HepG2 (cell line): ENCODE data around the gene NTN4. TPM values are rescaled to one million over a fixed set of nuclear protein-coding genes. Genes with fewer than 3 reads are reported as not detected.
A peak's percentile ranks its signal among the peaks of the same experiment; 100 is the strongest.

ENCODE experiments used
- HDAC1 ChIP-seq: sonication (generic); formaldehyde crosslinking; IDR thresholded peaks from 2 replicates; pipeline ENCODE4 v1.5.1; 2020; ENCODE audit warnings: mild to moderate bottlenecking, missing genetic modification reagents
- MED13 ChIP-seq: sonication (generic); formaldehyde crosslinking; IDR thresholded peaks from 2 replicates; pipeline ENCODE4 v1.5.0; 2020; ENCODE audit warnings: missing genetic modification reagents
- MEF2D ChIP-seq: sonication (generic); formaldehyde crosslinking; IDR thresholded peaks from 2 replicates; pipeline ENCODE4 v1.5.1; 2020; ENCODE audit warnings: mild to moderate bottlenecking, missing genetic modification reagents
- MIXL1 ChIP-seq: IDR thresholded peaks from 2 replicates; pipeline ENCODE4 v1.6.1; 2016
- MTA1 ChIP-seq: sonication (generic); formaldehyde crosslinking; IDR thresholded peaks from 2 replicates; pipeline ENCODE4 v1.4.0; 2020; ENCODE audit warnings: missing genetic modification reagents, mild to moderate bottlenecking, borderline replicate concordance
- MYC ChIP-seq: sonication (generic); formaldehyde crosslinking; IDR thresholded peaks from 2 replicates; pipeline ENCODE4 v1.9.0; 2021; ENCODE audit warnings: missing genetic modification reagents, borderline replicate concordance
- PHF21A ChIP-seq: sonication (generic); formaldehyde crosslinking; IDR thresholded peaks from 2 replicates; pipeline ENCODE4 v1.5.0; 2020; ENCODE audit warnings: mild to moderate bottlenecking, missing genetic modification reagents
- PITX1 ChIP-seq: sonication (generic); formaldehyde crosslinking; IDR thresholded peaks from 2 replicates; pipeline ENCODE4 v1.5.1; 2020; ENCODE audit warnings: mild to moderate bottlenecking, missing genetic modification reagents
- RXRB ChIP-seq: IDR thresholded peaks from 2 replicates; pipeline ENCODE4 v1.6.1; 2016; ENCODE audit warnings: borderline replicate concordance, missing genetic modification reagents, missing compliant biosample characterization
- SIN3A ChIP-seq: IDR thresholded peaks from 2 replicates; pipeline ENCODE4 v1.6.1; 2011; ENCODE audit warnings: low read depth, mild to moderate bottlenecking, control low read depth, low read length, borderline replicate concordance
- TEAD3 ChIP-seq: optimal IDR thresholded peaks from 2 replicates; pipeline ENCODE3; 2016; ENCODE audit warnings: borderline replicate concordance
- polyA plus RNA-seq, 8 experiments: library from polyadenylated mRNA; depleted of rRNA in 3 of 8; stranded (reverse) in 7 of 8; unstranded in 1 of 8; fragments of >200 nt; fragmentation: Illumina TruSeq in 4 of 8; extraction: Trizol in 4 of 8; gene quantifications; 2 replicates each; pipeline versions ENCODE4 v1.2.1 to v1.2.3, GENCODE V29; 2011 to 2016; ENCODE audit warnings: low read depth in 4 of 8, missing spikeins in 1 of 8, mixed read lengths in 1 of 8; ENCODE audit not compliant: insufficient read depth in 1 of 8
- total RNA-seq, 5 experiments: library from RNA; depleted of rRNA; stranded (reverse); fragments of >200 nt; fragmentation: Illumina TruSeq; extraction: Trizol; gene quantifications; 2 replicates each; pipeline ENCODE4 v1.2.3, GENCODE V29; 2016; ENCODE audit warnings: low read depth in 1 of 5
- TF ChIP-seq, protein P1 (sequence below): sonication (generic); formaldehyde crosslinking; IDR thresholded peaks from 2 replicates; pipeline ENCODE4 v1.5.0; 2020; ENCODE audit warnings: mild to moderate bottlenecking, missing genetic modification reagents
- TF ChIP-seq, protein P2 (sequence below): sonication (generic); formaldehyde crosslinking; IDR thresholded peaks from 2 replicates; pipeline ENCODE4 v1.9.0; 2021; ENCODE audit warnings: mild to moderate bottlenecking, missing genetic modification reagents
- TF ChIP-seq, protein P3 (sequence below): sonication (generic); formaldehyde crosslinking; IDR thresholded peaks from 2 replicates; pipeline ENCODE4 v1.4.0; 2020; ENCODE audit warnings: missing genetic modification reagents, low read depth, mild to moderate bottlenecking, borderline replicate concordance
- TF ChIP-seq, protein P4 (sequence below): sonication (generic); formaldehyde crosslinking; IDR thresholded peaks from 2 replicates; pipeline ENCODE4 v1.8.0; 2022; ENCODE audit warnings: mild to moderate bottlenecking, missing genetic modification reagents

Gene NTN4
- total and polyA plus RNA-seq, 2 of the 13 experiments (the other 11 are each of a cell fraction or from before 2014, with no cell fraction given): 7.8 to 11.5 TPM

- TF ChIP-seq, protein P1, sequence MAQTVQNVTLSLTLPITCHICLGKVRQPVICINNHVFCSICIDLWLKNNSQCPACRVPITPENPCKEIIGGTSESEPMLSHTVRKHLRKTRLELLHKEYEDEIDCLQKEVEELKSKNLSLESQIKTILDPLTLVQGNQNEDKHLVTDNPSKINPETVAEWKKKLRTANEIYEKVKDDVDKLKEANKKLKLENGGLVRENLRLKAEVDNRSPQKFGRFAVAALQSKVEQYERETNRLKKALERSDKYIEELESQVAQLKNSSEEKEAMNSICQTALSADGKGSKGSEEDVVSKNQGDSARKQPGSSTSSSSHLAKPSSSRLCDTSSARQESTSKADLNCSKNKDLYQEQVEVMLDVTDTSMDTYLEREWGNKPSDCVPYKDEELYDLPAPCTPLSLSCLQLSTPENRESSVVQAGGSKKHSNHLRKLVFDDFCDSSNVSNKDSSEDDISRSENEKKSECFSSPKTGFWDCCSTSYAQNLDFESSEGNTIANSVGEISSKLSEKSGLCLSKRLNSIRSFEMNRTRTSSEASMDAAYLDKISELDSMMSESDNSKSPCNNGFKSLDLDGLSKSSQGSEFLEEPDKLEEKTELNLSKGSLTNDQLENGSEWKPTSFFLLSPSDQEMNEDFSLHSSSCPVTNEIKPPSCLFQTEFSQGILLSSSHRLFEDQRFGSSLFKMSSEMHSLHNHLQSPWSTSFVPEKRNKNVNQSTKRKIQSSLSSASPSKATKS (CRISPR knock-in tag): no peak
- TF ChIP-seq MTA1 (CRISPR knock-in tag): no peak
- TF ChIP-seq, protein P2, sequence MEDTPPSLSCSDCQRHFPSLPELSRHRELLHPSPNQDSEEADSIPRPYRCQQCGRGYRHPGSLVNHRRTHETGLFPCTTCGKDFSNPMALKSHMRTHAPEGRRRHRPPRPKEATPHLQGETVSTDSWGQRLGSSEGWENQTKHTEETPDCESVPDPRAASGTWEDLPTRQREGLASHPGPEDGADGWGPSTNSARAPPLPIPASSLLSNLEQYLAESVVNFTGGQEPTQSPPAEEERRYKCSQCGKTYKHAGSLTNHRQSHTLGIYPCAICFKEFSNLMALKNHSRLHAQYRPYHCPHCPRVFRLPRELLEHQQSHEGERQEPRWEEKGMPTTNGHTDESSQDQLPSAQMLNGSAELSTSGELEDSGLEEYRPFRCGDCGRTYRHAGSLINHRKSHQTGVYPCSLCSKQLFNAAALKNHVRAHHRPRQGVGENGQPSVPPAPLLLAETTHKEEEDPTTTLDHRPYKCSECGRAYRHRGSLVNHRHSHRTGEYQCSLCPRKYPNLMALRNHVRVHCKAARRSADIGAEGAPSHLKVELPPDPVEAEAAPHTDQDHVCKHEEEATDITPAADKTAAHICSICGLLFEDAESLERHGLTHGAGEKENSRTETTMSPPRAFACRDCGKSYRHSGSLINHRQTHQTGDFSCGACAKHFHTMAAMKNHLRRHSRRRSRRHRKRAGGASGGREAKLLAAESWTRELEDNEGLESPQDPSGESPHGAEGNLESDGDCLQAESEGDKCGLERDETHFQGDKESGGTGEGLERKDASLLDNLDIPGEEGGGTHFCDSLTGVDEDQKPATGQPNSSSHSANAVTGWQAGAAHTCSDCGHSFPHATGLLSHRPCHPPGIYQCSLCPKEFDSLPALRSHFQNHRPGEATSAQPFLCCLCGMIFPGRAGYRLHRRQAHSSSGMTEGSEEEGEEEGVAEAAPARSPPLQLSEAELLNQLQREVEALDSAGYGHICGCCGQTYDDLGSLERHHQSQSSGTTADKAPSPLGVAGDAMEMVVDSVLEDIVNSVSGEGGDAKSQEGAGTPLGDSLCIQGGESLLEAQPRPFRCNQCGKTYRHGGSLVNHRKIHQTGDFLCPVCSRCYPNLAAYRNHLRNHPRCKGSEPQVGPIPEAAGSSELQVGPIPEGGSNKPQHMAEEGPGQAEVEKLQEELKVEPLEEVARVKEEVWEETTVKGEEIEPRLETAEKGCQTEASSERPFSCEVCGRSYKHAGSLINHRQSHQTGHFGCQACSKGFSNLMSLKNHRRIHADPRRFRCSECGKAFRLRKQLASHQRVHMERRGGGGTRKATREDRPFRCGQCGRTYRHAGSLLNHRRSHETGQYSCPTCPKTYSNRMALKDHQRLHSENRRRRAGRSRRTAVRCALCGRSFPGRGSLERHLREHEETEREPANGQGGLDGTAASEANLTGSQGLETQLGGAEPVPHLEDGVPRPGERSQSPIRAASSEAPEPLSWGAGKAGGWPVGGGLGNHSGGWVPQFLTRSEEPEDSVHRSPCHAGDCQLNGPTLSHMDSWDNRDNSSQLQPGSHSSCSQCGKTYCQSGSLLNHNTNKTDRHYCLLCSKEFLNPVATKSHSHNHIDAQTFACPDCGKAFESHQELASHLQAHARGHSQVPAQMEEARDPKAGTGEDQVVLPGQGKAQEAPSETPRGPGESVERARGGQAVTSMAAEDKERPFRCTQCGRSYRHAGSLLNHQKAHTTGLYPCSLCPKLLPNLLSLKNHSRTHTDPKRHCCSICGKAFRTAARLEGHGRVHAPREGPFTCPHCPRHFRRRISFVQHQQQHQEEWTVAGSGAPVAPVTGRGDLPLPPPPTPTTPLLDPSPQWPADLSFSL (CRISPR knock-in tag): no peak
- peak; percentile 62; the same call in 1 of the 2 replicates for TF ChIP-seq RXRB (CRISPR knock-in tag)
- no peak for TF ChIP-seq MED13 (CRISPR knock-in tag)
- peak; percentile 39; the same call in 1 of the 2 replicates for TF ChIP-seq PITX1 (CRISPR knock-in tag)
- peak; percentile 83 for TF ChIP-seq TEAD3 (CRISPR knock-in tag)
- TF ChIP-seq, protein P3, sequence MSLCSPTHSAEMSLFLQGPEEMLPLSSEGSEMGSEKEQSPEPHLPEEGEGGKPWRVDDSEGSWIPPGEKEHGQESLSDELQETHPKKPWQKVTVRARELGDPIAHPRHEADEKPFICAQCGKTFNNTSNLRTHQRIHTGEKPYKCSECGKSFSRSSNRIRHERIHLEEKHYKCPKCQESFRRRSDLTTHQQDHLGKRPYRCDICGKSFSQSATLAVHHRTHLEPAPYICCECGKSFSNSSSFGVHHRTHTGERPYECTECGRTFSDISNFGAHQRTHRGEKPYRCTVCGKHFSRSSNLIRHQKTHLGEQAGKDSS (CRISPR knock-in tag): peak; percentile 80
- TF ChIP-seq MIXL1 (CRISPR knock-in tag): 0 out of 2 replicates have a peak, but pooled peaks have one; percentile 17
- TF ChIP-seq MYC: peak; percentile 33; the same call in 1 of the 2 replicates
- TF ChIP-seq HDAC1 (CRISPR knock-in tag): peak; percentile 48; the same call in 1 of the 2 replicates
- no peak for TF ChIP-seq MEF2D
- TF ChIP-seq, protein P4, sequence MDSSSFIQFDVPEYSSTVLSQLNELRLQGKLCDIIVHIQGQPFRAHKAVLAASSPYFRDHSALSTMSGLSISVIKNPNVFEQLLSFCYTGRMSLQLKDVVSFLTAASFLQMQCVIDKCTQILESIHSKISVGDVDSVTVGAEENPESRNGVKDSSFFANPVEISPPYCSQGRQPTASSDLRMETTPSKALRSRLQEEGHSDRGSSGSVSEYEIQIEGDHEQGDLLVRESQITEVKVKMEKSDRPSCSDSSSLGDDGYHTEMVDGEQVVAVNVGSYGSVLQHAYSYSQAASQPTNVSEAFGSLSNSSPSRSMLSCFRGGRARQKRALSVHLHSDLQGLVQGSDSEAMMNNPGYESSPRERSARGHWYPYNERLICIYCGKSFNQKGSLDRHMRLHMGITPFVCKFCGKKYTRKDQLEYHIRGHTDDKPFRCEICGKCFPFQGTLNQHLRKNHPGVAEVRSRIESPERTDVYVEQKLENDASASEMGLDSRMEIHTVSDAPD (CRISPR knock-in tag): peak; percentile 78; the same call in 1 of the 2 replicates
- TF ChIP-seq SIN3A: no peak
- 0 out of 2 replicates have a peak, but pooled peaks have one; percentile 45 for TF ChIP-seq PHF21A (CRISPR knock-in tag)
Observed at GRCh38 chr12:95634622-95635621, 155.6 kb downstream of the NTN4 start (continued).
